Parathyroid adenoma (tissue), 2 donors: Measurements from ENCODE around the gene COPA.

Experiments used
- H2AFZ ChIP-seq: fragments of 300-600 bp; sonication (generic); one replicate; pipeline ENCODE4 v1.7.0; 2017; ENCODE audit warnings: antibody characterized with exemption, mild to moderate bottlenecking
- H3K27ac ChIP-seq: fragments of 300-600 bp; sonication (generic); one replicate; pipeline ENCODE4 v1.7.0; 2017
- H3K27me3 ChIP-seq: fragments of 300-600 bp; sonication (generic); one replicate; pipeline ENCODE4 v1.7.0; 2017; ENCODE audit warnings: low read length; ENCODE audit not compliant: control insufficient read depth, insufficient read depth
- H3K36me3 ChIP-seq: fragments of 300-600 bp; sonication (generic); one replicate; pipeline ENCODE4 v1.7.0; 2017; ENCODE audit warnings: low read length; ENCODE audit not compliant: control insufficient read depth, insufficient read depth
- H3K4me1 ChIP-seq: fragments of 300-600 bp; sonication (generic); one replicate; pipeline ENCODE4 v1.7.0; 2017; ENCODE audit warnings: control low read depth
- H3K4me2 ChIP-seq: fragments of 300-600 bp; sonication (generic); one replicate; pipeline ENCODE4 v1.7.0; 2017; ENCODE audit warnings: low read length
- H3K4me3 ChIP-seq: fragments of 300-600 bp; sonication (generic); one replicate; pipeline ENCODE4 v1.7.0; 2017; ENCODE audit warnings: low read depth, low read length
- H3K79me2 ChIP-seq: fragments of 300-600 bp; sonication (generic); one replicate; pipeline ENCODE4 v1.7.0; 2017; ENCODE audit warnings: control low read depth
- H3K9ac ChIP-seq: fragments of 300-600 bp; sonication (generic); one replicate; pipeline ENCODE4 v1.7.0; 2017; ENCODE audit warnings: mild to moderate bottlenecking
- H3K9me3 ChIP-seq: fragments of 300-600 bp; sonication (generic); one replicate; pipeline ENCODE4 v1.7.0; 2017; ENCODE audit warnings: low read length; ENCODE audit not compliant: control insufficient read depth
- CTCF ChIP-seq: fragments of 300-600 bp; sonication (generic); IDR thresholded peaks from one replicate; pipeline ENCODE4 v1.7.0; 2017; ENCODE audit warnings: antibody characterized with exemption, mild to moderate bottlenecking
- donor health status: primary hyperparathyroidism.

Gene COPA

GRCh38 chr1:160260406-160261382 lies 82.4 kb downstream of the COPA start:
- Histone ChIP-seq H2AFZ (no peak overlapping the region), H3K27ac (peak overlapping the region; percentile 89), H3K4me2 (peak overlapping the region; percentile 58), H3K9me3 (no peaks in the 10 kb centered on the region), H3K9ac (no peak overlapping the region), H3K4me1 (peaks cover 8% of the 10 kb centered on the region), H3K79me2 (peaks cover 12% of the 10 kb centered on the region), H3K4me3 (peak overlapping the region; percentile 78), H3K36me3 (no peaks in the 10 kb centered on the region), H3K27me3 (no peaks in the 10 kb centered on the region)
- no peak for TF ChIP-seq CTCF

GRCh38 chr1:160258177-160258798 lies 84.8 kb downstream of the COPA start:
- Histone ChIP-seq H3K27ac (no peak overlapping the region), H3K27me3 (no peaks in the 10 kb centered on the region), H2AFZ (no peak overlapping the region), H3K9ac (no peak overlapping the region), H3K79me2 (peaks cover 12% of the 10 kb centered on the region), H3K9me3 (no peaks in the 10 kb centered on the region), H3K36me3 (no peaks in the 10 kb centered on the region), H3K4me3 (no peak overlapping the region), H3K4me2 (no peak overlapping the region), H3K4me1 (peaks cover 8% of the 10 kb centered on the region)
- TF ChIP-seq CTCF, result no peak

- H3K4me2 ChIP-seq, result no peak overlapping the region
- H3K9ac ChIP-seq, result no peak overlapping the region
- H2AFZ ChIP-seq, result no peak overlapping the region
- no peak overlapping the region for H3K4me3 ChIP-seq
- H3K4me1 ChIP-seq, result peaks cover 6% of the 10 kb centered on the region
- no peak for TF ChIP-seq CTCF
- peaks cover 12% of the 10 kb centered on the region for H3K79me2 ChIP-seq
- H3K27me3 ChIP-seq, result no peaks in the 10 kb centered on the region
- no peak overlapping the region for H3K27ac ChIP-seq
- no peaks in the 10 kb centered on the region for H3K36me3 ChIP-seq
- H3K9me3 ChIP-seq, result no peaks in the 10 kb centered on the region
Measured at GRCh38 chr1:160257411-160258015, 85.5 kb downstream of the COPA start.

- H3K4me3 ChIP-seq, result no peak overlapping the region
- H3K36me3 ChIP-seq, result no peaks in the 10 kb centered on the region
- H3K4me1 ChIP-seq, result peaks cover 6% of the 10 kb centered on the region
- no peak overlapping the region for H3K4me2 ChIP-seq
- no peak overlapping the region for H3K9ac ChIP-seq
- no peaks in the 10 kb centered on the region for H3K27me3 ChIP-seq
- H3K27ac ChIP-seq, result no peak overlapping the region
- H3K9me3 ChIP-seq, result no peaks in the 10 kb centered on the region
- no peak overlapping the region for H2AFZ ChIP-seq
- H3K79me2 ChIP-seq, result peaks cover 12% of the 10 kb centered on the region
- no peak for TF ChIP-seq CTCF
Measured at GRCh38 chr1:160256396-160257046, 86.5 kb downstream of the COPA start.
